PC-9 (cell line): ENCODE results near the gene BRIP1. TPM values are rescaled to one million over a fixed set of nuclear protein-coding genes. Genes with fewer than 3 reads are reported as not detected.

Experiments
- BruUV-seq: library from RNA; stranded (reverse); fragments of 400-500 nt; replicated peaks from 2 replicates; lab custom pipeline; 2021; lab: Mats Ljungman, UMichigan
- CTCF ChIA-PET: fragments of 300-600 bp; sonication (Branson Sonifier 250); formaldehyde crosslinking; loops from one replicate; lab custom pipeline; 2022; ENCODE audit warnings: antibody characterized with exemption; lab: Charles Lee
- POLR2A ChIA-PET: fragments of 300-600 bp; sonication (Branson Sonifier 250); formaldehyde crosslinking; loops from one replicate; lab custom pipeline; 2022; ENCODE audit warnings: antibody characterized with exemption; ENCODE audit not compliant: unreplicated experiment; lab: Charles Lee
- DNase-seq, 2 experiments: peaks; one replicate each; pipeline versions ENCODE4 v3.0.0 to v3.0.0-alpha.2; 2015 to 2022; ENCODE audit warnings: mixed read lengths in 1 of 2
- H2AFZ ChIP-seq: fragments of 200-600 bp; sonication (generic); 2 replicates; pipeline ENCODE4 v1.8.1; 2017; ENCODE audit warnings: antibody characterized with exemption
- H3F3A ChIP-seq: fragments of 200-600 bp; sonication (generic); 2 replicates; pipeline ENCODE4 v1.8.1; 2017; ENCODE audit warnings: antibody characterized with exemption, mild to moderate bottlenecking, low read depth; ENCODE audit not compliant: insufficient read depth
- H3K27ac ChIP-seq: fragments of 200-600 bp; sonication (generic); 2 replicates; pipeline ENCODE4 v1.6.1; 2016; ENCODE audit warnings: mixed run types
- H3K27me3 ChIP-seq: fragments of 200-600 bp; sonication (generic); 2 replicates; pipeline ENCODE4 v1.6.1; 2016; ENCODE audit warnings: low read depth, mixed run types; ENCODE audit not compliant: insufficient read depth
- H3K36me3 ChIP-seq: fragments of 200-600 bp; sonication (generic); 2 replicates; pipeline ENCODE4 v1.6.1; 2016; ENCODE audit warnings: low read depth, mixed run types
- H3K4me1 ChIP-seq: fragments of 200-600 bp; sonication (generic); replicated peaks from 2 replicates; pipeline ENCODE4 v1.6.1; 2016; ENCODE audit warnings: mixed run types; ENCODE audit not compliant: insufficient read depth
- H3K4me2 ChIP-seq: fragments of 200-600 bp; sonication (generic); 2 replicates; pipeline ENCODE4 v1.6.1; 2017; ENCODE audit warnings: mixed run types
- H3K4me3 ChIP-seq: fragments of 200-600 bp; sonication (generic); 2 replicates; pipeline ENCODE4 v1.6.1; 2016; ENCODE audit warnings: mixed run types
- H3K79me2 ChIP-seq: fragments of 200-600 bp; sonication (generic); 2 replicates; pipeline ENCODE4 v1.6.1; 2017; ENCODE audit warnings: low read depth, mixed run types
- H3K9me2 ChIP-seq: fragments of 200-600 bp; sonication (generic); 2 replicates; pipeline ENCODE4 v1.8.1; 2017; ENCODE audit warnings: mild to moderate bottlenecking; ENCODE audit not compliant: insufficient read depth
- H3K9me3 ChIP-seq: fragments of 200-600 bp; sonication (generic); 2 replicates; pipeline ENCODE4 v1.8.1; 2016; ENCODE audit warnings: low read depth; ENCODE audit not compliant: insufficient read depth
- H4K20me1 ChIP-seq: fragments of 200-600 bp; sonication (generic); 2 replicates; pipeline ENCODE4 v1.8.1; 2017; ENCODE audit not compliant: insufficient read depth
- CTCF ChIP-seq: fragments of 200-600 bp; sonication (generic); conservative IDR thresholded peaks from 2 replicates; pipeline ENCODE4 v1.6.1; 2017; ENCODE audit warnings: mixed run types, antibody characterized with exemption, mild to moderate bottlenecking, moderate library complexity
- EZH2 ChIP-seq: fragments of 200-600 bp; sonication (generic); IDR thresholded peaks from 2 replicates; pipeline ENCODE4 v1.8.0; 2017; ENCODE audit warnings: antibody characterized with exemption, low read depth
- intact Hi-C: fragments of 100-400 bp; cut with micrococcal nuclease; formaldehyde crosslinking; loops from one replicate; pipeline ENCODE4 v1.10.0; 2022; ENCODE audit not compliant: unreplicated experiment
- total RNA-seq: library from RNA; stranded (reverse); gene quantifications from 2 replicates; pipeline ENCODE4 v1.2.3, GENCODE V29; 2021

BRIP1 gene
- total RNA-seq, 1 experiment from 2014 or later: 16.0 TPM

- Histone ChIP-seq H3K9me3 (0 out of 2 replicates have a peak, but pooled peaks cover 7% of the 10 kb centered on the region), H3K4me1 (peaks cover 25% of the 10 kb centered on the region), H3K4me3 (no peak overlapping the region), H3F3A (peaks cover 10% of the 10 kb centered on the region), H3K9me2 (no peaks in the 10 kb centered on the region; the same call in 1 of the 2 replicates), H3K27ac (peak overlapping the region; percentile 76), H2AFZ (no peak overlapping the region), H3K4me2 (peak overlapping the region; percentile 65), H4K20me1 (no peaks in the 10 kb centered on the region), H3K27me3 (no peaks in the 10 kb centered on the region), H3K36me3 (0 out of 2 replicates have a peak, but pooled peaks cover 8% of the 10 kb centered on the region), H3K79me2 (no peaks in the 10 kb centered on the region)
- no peak for TF ChIP-seq EZH2
- TF ChIP-seq CTCF: no peak
- ChIA-PET POLR2A (interaction anchor here (0.5 to 0.6 kb wide), 4 partner anchors 28 to 1755 kb away, joined by 3 to 9 read pairs (median 4); no protein-coding TSS in a partner anchor), CTCF (interaction anchor here (0.6 to 1.1 kb wide), 5 partner anchors 28 to 422 kb away, joined by 3 to 6 read pairs (median 5); no protein-coding TSS in a partner anchor)
- intact Hi-C loops: loop anchor here (1.0 to 10.0 kb wide), 3 partner anchors 197 to 1089 kb away; no protein-coding TSS in a partner anchor
- BruUV-seq: no TSS peak
- peak; percentile 36 to 90 for DNase-seq
Measured at GRCh38 chr17:61833536-61834193, 29.7 kb downstream of the BRIP1 start.

DNA sequence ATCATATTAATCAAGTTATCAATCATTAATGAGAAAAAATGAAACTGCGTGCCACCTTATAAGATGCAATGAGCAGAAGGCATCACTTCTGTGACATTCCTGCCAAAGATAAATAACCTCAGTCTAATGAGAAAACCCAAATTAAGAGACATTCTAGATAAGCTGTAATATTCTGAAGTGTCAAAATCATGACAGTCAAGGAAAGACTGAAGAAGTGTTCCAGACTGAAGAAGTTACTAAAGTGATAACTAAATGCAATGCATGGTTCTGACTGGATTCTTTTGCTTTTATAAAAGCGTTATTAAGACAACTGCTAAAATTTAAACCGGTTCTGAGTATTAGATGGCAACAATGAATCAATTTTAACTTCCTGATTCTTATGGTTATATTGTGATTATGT is 30.9 kb downstream of the BRIP1 start:
- Histone ChIP-seq H3K9me2 (no peaks in the 10 kb centered on the region; the same call in 1 of the 2 replicates), H3K27me3 (no peaks in the 10 kb centered on the region), H3K4me2 (no peak overlapping the region), H3K4me3 (no peak overlapping the region), H3K4me1 (peaks cover 25% of the 10 kb centered on the region), H2AFZ (no peak overlapping the region), H4K20me1 (no peaks in the 10 kb centered on the region), H3K9me3 (0 out of 2 replicates have a peak, but pooled peaks cover 7% of the 10 kb centered on the region), H3K79me2 (no peaks in the 10 kb centered on the region), H3F3A (peaks cover 11% of the 10 kb centered on the region), H3K36me3 (0 out of 2 replicates have a peak, but pooled peaks cover 8% of the 10 kb centered on the region), H3K27ac (peak overlapping the region; percentile 76; the same call in 1 of the 2 replicates)
- no TSS peak for BruUV-seq
- intact Hi-C loops: loop anchor here (10.0 kb wide), 2 partner anchors 278 to 1088 kb away; no protein-coding TSS in a partner anchor
- CTCF ChIA-PET: no interaction called here
- POLR2A ChIA-PET: no interaction called here
- TF ChIP-seq EZH2: no peak
- TF ChIP-seq CTCF: no peak
- DNase-seq: no peak

DNA sequence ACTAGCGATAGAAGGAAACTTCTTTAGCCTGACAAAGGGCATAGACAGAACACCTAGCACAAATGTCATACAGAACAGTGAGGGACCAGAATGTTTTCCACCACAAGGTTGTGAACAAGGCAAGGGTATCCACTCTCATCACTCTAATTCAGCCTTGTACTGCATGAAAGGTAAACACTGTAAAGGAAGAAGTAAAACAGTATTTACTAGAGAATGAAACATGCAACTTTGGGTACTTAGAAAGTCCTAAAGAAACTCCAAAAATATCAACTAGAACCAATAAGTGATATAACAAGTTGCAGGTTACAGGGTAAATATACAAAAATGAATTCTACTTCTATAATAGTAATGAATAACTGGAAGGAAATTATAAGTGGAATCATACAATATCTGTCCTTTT is 32.2 kb downstream of the BRIP1 start:
- ChIA-PET CTCF (no interaction called here), POLR2A (no interaction called here)
- Histone ChIP-seq H3K4me3 (no peak overlapping the region), H3K27ac (no peak overlapping the region), H3K79me2 (no peaks in the 10 kb centered on the region), H3K9me3 (0 out of 2 replicates have a peak, but pooled peaks cover 7% of the 10 kb centered on the region), H3K36me3 (0 out of 2 replicates have a peak, but pooled peaks cover 8% of the 10 kb centered on the region), H4K20me1 (no peaks in the 10 kb centered on the region), H3K9me2 (no peaks in the 10 kb centered on the region; the same call in 1 of the 2 replicates), H3K27me3 (no peaks in the 10 kb centered on the region), H3K4me1 (peaks cover 25% of the 10 kb centered on the region), H2AFZ (no peak overlapping the region), H3F3A (peaks cover 16% of the 10 kb centered on the region), H3K4me2 (no peak overlapping the region)
- DNase-seq: no peak
- no TSS peak for BruUV-seq
- intact Hi-C loops: loop anchor here (10.0 kb wide), 2 partner anchors 276 to 1086 kb away; no protein-coding TSS in a partner anchor
- no peak for TF ChIP-seq CTCF
- TF ChIP-seq EZH2: no peak
